H1 (cell line): ENCODE results near the gene AHR. TPM values are rescaled to one million over a fixed set of nuclear protein-coding genes. Genes with fewer than 3 reads are reported as not detected.

ENCODE experiments used
- CTCF ChIA-PET: fragments of 300-600 bp; sonication (Branson Sonifier 250); formaldehyde crosslinking; loops from one replicate; lab custom pipeline; 2021; ENCODE audit not compliant: partially characterized antibody; lab: Charles Lee
- POLR2A ChIA-PET: fragments of 300-600 bp; sonication (Branson Sonifier 250); formaldehyde crosslinking; loops from one replicate; lab custom pipeline; 2021; ENCODE audit warnings: inconsistent platforms; ENCODE audit not compliant: partially characterized antibody; lab: Charles Lee
- DNase-seq, 2 experiments: peaks; one replicate each; pipeline versions ENCODE4 v3.0.0 to v3.0.0-alpha.2; 2010 to 2022; ENCODE audit warnings: low spot score in 2 of 2, low read depth in 1 of 2, mixed read lengths in 1 of 2
- FAIRE-seq: peaks from 2 replicates; lab custom pipeline; 2011; peaks lifted over from hg19 to GRCh38; lab: Jason Lieb, UNC
- H2AFZ ChIP-seq: 2 replicates; pipeline ENCODE4 v1.8.1; 2012; ENCODE audit warnings: low read length, inconsistent platforms
- H2AK5ac ChIP-seq: 2 replicates; pipeline ENCODE4 v1.6.1; 2013; ENCODE audit warnings: low read depth, low read length
- H2BK120ac ChIP-seq: replicated peaks from 2 replicates; pipeline ENCODE3; 2013; ENCODE audit warnings: low read depth, low read length, inconsistent platforms
- H2BK12ac ChIP-seq: 2 replicates; pipeline ENCODE4 v1.6.1; 2013; ENCODE audit warnings: low read depth, low read length
- H2BK15ac ChIP-seq: 2 replicates; pipeline ENCODE4 v1.6.1; 2013; ENCODE audit warnings: low read length
- H2BK20ac ChIP-seq: 2 replicates; pipeline ENCODE4 v1.6.1; 2013; ENCODE audit warnings: low read length
- H2BK5ac ChIP-seq: 2 replicates; pipeline ENCODE4 v1.6.1; 2013; ENCODE audit warnings: low read depth, low read length
- H3K14ac ChIP-seq: 2 replicates; pipeline ENCODE4 v1.6.1; 2013; ENCODE audit warnings: inconsistent platforms; ENCODE audit not compliant: insufficient read length
- H3K18ac ChIP-seq: 2 replicates; pipeline ENCODE4 v1.6.1; 2013; ENCODE audit warnings: low read length; ENCODE audit errors: extremely low read depth
- H3K23ac ChIP-seq: 2 replicates; pipeline ENCODE4 v1.6.1; 2013; ENCODE audit warnings: inconsistent platforms; ENCODE audit not compliant: insufficient read length
- H3K23me2 ChIP-seq: 2 replicates; pipeline ENCODE4 v1.6.1; 2013; ENCODE audit warnings: low read depth, low read length
- H3K27ac ChIP-seq: 2 replicates; pipeline ENCODE4 v1.6.1; 2011; ENCODE audit warnings: low read depth, low read length, inconsistent platforms
- H3K27me3 ChIP-seq, 4 experiments: replicated peaks in 1 of 4; 1 replicate in 1 of 4; 2 replicates in 3 of 4; pipeline versions ENCODE4 v1.6.1 to v1.8.1; 2011 to 2013; ENCODE audit warnings: low read length in 3 of 4, mild to moderate bottlenecking in 3 of 4, inconsistent platforms in 2 of 4, mixed read lengths in 2 of 4, moderate library complexity in 1 of 4; ENCODE audit not compliant: control insufficient read depth in 3 of 4, insufficient read depth in 3 of 4; ENCODE audit errors: extremely low read depth in 1 of 4
- H3K36me3 ChIP-seq, 4 experiments: 2 replicates each; pipeline versions ENCODE4 v1.6.1 to v1.8.1; 2011 to 2013; ENCODE audit warnings: mild to moderate bottlenecking in 4 of 4, low read length in 3 of 4, moderate library complexity in 2 of 4, control low read depth in 1 of 4, inconsistent platforms in 1 of 4; ENCODE audit not compliant: insufficient read depth in 4 of 4, control insufficient read depth in 2 of 4
- H3K4ac ChIP-seq: replicated peaks from 2 replicates; pipeline ENCODE3; 2013; ENCODE audit warnings: low read length, low read depth, mixed read lengths, inconsistent platforms; ENCODE audit not compliant: insufficient read length
- H3K4me1 ChIP-seq, 4 experiments: replicated peaks in 1 of 4; 1 replicate in 1 of 4; 2 replicates in 3 of 4; pipeline versions ENCODE4 v1.6.1 to v1.8.1; 2011 to 2013; ENCODE audit warnings: low read length in 3 of 4, inconsistent platforms in 2 of 4, mixed read lengths in 1 of 4; ENCODE audit not compliant: insufficient read depth in 4 of 4, control insufficient read depth in 3 of 4
- H3K4me2 ChIP-seq, 2 experiments: 2 replicates each; pipeline versions ENCODE4 v1.6.1 to v1.8.1; 2011 to 2013; ENCODE audit warnings: low read depth in 2 of 2, low read length in 2 of 2, control low read depth in 1 of 2, inconsistent platforms in 1 of 2, mild to moderate bottlenecking in 1 of 2; ENCODE audit not compliant: insufficient read depth in 1 of 2
- H3K4me3 ChIP-seq, 4 experiments: fragments of 200-600, 300-600 bp in 1 of 4; sonication (generic), shearing (Covaris generic), sonication (Bioruptor Twin) in 1 of 4; 2 replicates each; pipeline versions ENCODE4 v1.5.1 to v1.8.1; 2011 to 2016; ENCODE audit warnings: low read length in 4 of 4, low read depth in 3 of 4, control low read depth in 2 of 4, inconsistent platforms in 2 of 4, mild to moderate bottlenecking in 2 of 4, mixed read lengths in 1 of 4, moderate library complexity in 1 of 4; ENCODE audit not compliant: insufficient read depth in 2 of 4; ENCODE audit errors: extremely low read depth in 1 of 4
- H3K56ac ChIP-seq: replicated peaks from 2 replicates; pipeline ENCODE3; 2013; ENCODE audit warnings: low read depth, mild to moderate bottlenecking, mixed read lengths, low read length, inconsistent platforms; ENCODE audit not compliant: insufficient read length
- H3K79me1 ChIP-seq: 2 replicates; pipeline ENCODE4 v1.6.1; 2013; ENCODE audit warnings: low read depth, low read length, control low read depth
- H3K79me2 ChIP-seq, 2 experiments: 2 replicates each; pipeline versions ENCODE4 v1.6.1 to v1.8.1; 2012 to 2013; ENCODE audit warnings: low read length in 2 of 2, mild to moderate bottlenecking in 2 of 2, inconsistent platforms in 1 of 2; ENCODE audit not compliant: insufficient read depth in 2 of 2, control insufficient read depth in 1 of 2
- H3K9ac ChIP-seq, 4 experiments: replicated peaks in 1 of 4; 1 replicate in 1 of 4; 2 replicates in 3 of 4; pipeline versions ENCODE4 v1.6.1 to v1.8.1; 2011 to 2013; ENCODE audit warnings: low read depth in 3 of 4, low read length in 3 of 4, control low read depth in 2 of 4, mild to moderate bottlenecking in 2 of 4, moderate library complexity in 2 of 4, inconsistent platforms in 1 of 4; ENCODE audit errors: extremely low read depth in 1 of 4
- H3K9me3 ChIP-seq, 2 experiments: 2 replicates each; pipeline versions ENCODE4 v1.6.1 to v1.8.1; 2012 to 2013; ENCODE audit warnings: mild to moderate bottlenecking in 2 of 2, moderate library complexity in 2 of 2, control low read depth in 1 of 2, inconsistent platforms in 1 of 2, low read depth in 1 of 2, low read length in 1 of 2, mixed read lengths in 1 of 2; ENCODE audit not compliant: insufficient read depth in 2 of 2
- H4K20me1 ChIP-seq, 2 experiments: replicated peaks in 1 of 2; 2 replicates each; pipeline versions ENCODE3 to v1.8.1; 2011 to 2013; ENCODE audit warnings: inconsistent platforms in 2 of 2, low read length in 2 of 2, mild to moderate bottlenecking in 1 of 2; ENCODE audit not compliant: insufficient read depth in 2 of 2, control insufficient read depth in 1 of 2
- H4K5ac ChIP-seq: 2 replicates; pipeline ENCODE4 v1.6.1; 2013; ENCODE audit warnings: low read length, low read depth, mixed read lengths, inconsistent platforms; ENCODE audit not compliant: insufficient read length
- H4K8ac ChIP-seq: 2 replicates; pipeline ENCODE4 v1.8.0; 2013; ENCODE audit warnings: mild to moderate bottlenecking, moderate library complexity, low read length, inconsistent platforms; ENCODE audit not compliant: insufficient read depth; ENCODE audit errors: extremely low read depth
- H4K91ac ChIP-seq: replicated peaks from 2 replicates; pipeline ENCODE3; 2013; ENCODE audit warnings: low read length, mixed read lengths, inconsistent platforms; ENCODE audit not compliant: insufficient read length
- BACH1 ChIP-seq: IDR thresholded peaks from 2 replicates; pipeline ENCODE4 v1.6.1; 2012; ENCODE audit warnings: low read length, improper control_type of control experiment
- CBX8 ChIP-seq: fragments of 300-800, 300-1000 bp; sonication (generic); IDR thresholded peaks from 2 replicates; pipeline ENCODE4 v1.7.1; 2016; ENCODE audit warnings: low read depth, low read length, borderline replicate concordance
- CEBPB ChIP-seq: IDR thresholded peaks from 2 replicates; pipeline ENCODE4 v1.6.1; 2012; ENCODE audit warnings: low read depth, low read length
- SRF ChIP-seq: IDR thresholded peaks from 2 replicates; pipeline ENCODE4 v1.6.1; 2011; ENCODE audit warnings: mild to moderate bottlenecking, low read depth, low read length, moderate library complexity
- SUZ12 ChIP-seq: fragments of 200-600 bp; sonication (generic); IDR thresholded peaks from 2 replicates; pipeline ENCODE4 v1.6.1; 2012; ENCODE audit warnings: mild to moderate bottlenecking, inconsistent platforms, low read length, moderate library complexity, mixed read lengths
- TCF12 ChIP-seq: IDR thresholded peaks from 2 replicates; pipeline ENCODE4 v1.6.1; 2011; ENCODE audit warnings: low read depth, mild to moderate bottlenecking, low read length
- WGBS, 2 experiments: shearing (Covaris generic) in 1 of 2; methylation state at CpG; one replicate each; pipeline versions ENCODE4 v1.1.6 to v1.1.7; 2013 to 2015; ENCODE audit warnings: low lambda C conversion rate in 2 of 2, mixed read lengths in 2 of 2, inconsistent platforms in 1 of 2, low coverage in 1 of 2, missing lambda C conversion rate in 1 of 2; ENCODE audit not compliant: insufficient replicate concordance in 2 of 2, insufficient coverage in 1 of 2, insufficient read length in 1 of 2; ENCODE audit errors: extremely low coverage in 1 of 2, missing lambda C conversion rate in 1 of 2; 5-methylcytosine and 5-hydroxymethylcytosine counted together
- polyA plus RNA-seq, 7 experiments: library from polyadenylated mRNA; depleted of rRNA in 3 of 7; stranded (reverse) in 5 of 7; unstranded in 2 of 7; fragments of >200 nt in 5 of 7; fragments of 200-250 nt in 2 of 7; gene quantifications; 1 replicate in 5 of 7; 2 replicates in 1 of 7; 4 replicates in 1 of 7; pipeline versions ENCODE4 v1.2.1 to v1.2.3, GENCODE V29; 2011 to 2013; ENCODE audit warnings: missing spikeins in 2 of 7, mixed read lengths in 2 of 7
- total RNA-seq: library from RNA; stranded (reverse); fragmentation: NEBNext Ultra II Directional; extraction: Animal tissue kit (Norgen Biotek cat#: 25700); gene quantifications from 2 replicates; pipeline ENCODE4 v1.2.1, GENCODE V29; 2021

The AHR gene
- total and polyA plus RNA-seq, 2 of the 8 experiments (the other 6 are each of a cell fraction or from before 2014, with no cell fraction given), result 1.4 to 9.7 TPM

DNA sequence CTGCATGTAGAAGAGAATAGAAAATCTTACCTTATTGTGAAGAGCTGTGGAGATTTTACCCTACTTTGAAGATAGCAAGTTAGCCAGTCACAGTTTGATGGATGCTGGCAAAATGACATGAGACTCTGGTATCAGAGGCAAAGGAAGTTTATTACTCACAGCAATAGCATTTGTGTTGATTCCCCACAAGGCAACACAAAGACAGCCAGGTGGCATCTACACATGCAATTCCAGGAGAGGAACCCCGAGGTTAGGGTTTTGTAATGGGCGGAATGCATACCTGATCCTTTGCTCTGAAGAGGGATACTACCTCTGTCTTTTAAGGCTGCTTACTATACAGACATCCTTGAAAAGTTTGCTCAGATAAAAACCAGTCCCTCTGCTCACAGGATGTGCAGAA lies 59.5 kb downstream of the AHR start:
- TF ChIP-seq SUZ12, result no peak
- TF ChIP-seq CBX8, result no peak
- no peak for TF ChIP-seq SRF
- TF ChIP-seq TCF12, result 0 out of 2 replicates have a peak, but pooled peaks have one; percentile 62
- TF ChIP-seq CEBPB, result no peak
- no peak for TF ChIP-seq BACH1
- no peaks in the 10 kb centered on the region for H3K23me2 ChIP-seq
- no peaks in the 10 kb centered on the region for H3K79me2 ChIP-seq
- H2AFZ ChIP-seq, result no peak overlapping the region
- no peak overlapping the region for H2BK15ac ChIP-seq
- WGBS, 2 experiments, result 80% methylated on average over 2 of the region's 2 CpGs; no CpG with 5 or more reads in 1 of the 2 experiments
- 0 out of 7 replicates have a peak, but pooled peaks cover 0 to 2% (median 0%) of the 10 kb centered on the region in 4 experiments for H3K4me1 ChIP-seq
- H2AK5ac ChIP-seq, result no peak overlapping the region
- no peak overlapping the region for H3K27ac ChIP-seq
- H3K36me3 ChIP-seq, result no peaks in the 10 kb centered on the region
- no peak overlapping the region for H4K5ac ChIP-seq
- no peaks in the 10 kb centered on the region for H3K27me3 ChIP-seq
- H3K9ac ChIP-seq, result no peak overlapping the region
- peaks cover 0 to 12% of the 10 kb centered on the region in 2 experiments; a peak in 2 of 4 replicates for H3K9me3 ChIP-seq
- H3K4me2 ChIP-seq, result no peak overlapping the region
- no peak overlapping the region for H3K4me3 ChIP-seq
- no peak overlapping the region for H2BK20ac ChIP-seq
- no peak overlapping the region for H3K4ac ChIP-seq
- H2BK5ac ChIP-seq, result no peak overlapping the region
- CTCF ChIA-PET, result no interaction called here
- no peaks in the 10 kb centered on the region for H3K79me1 ChIP-seq
- H3K56ac ChIP-seq, result no peak overlapping the region
- no peak for FAIRE-seq
- no peak overlapping the region for H3K14ac ChIP-seq
- no peak overlapping the region for H3K18ac ChIP-seq
- no peak overlapping the region for H2BK12ac ChIP-seq
- no peak overlapping the region for H2BK120ac ChIP-seq
- no peak overlapping the region for H3K23ac ChIP-seq
- H4K20me1 ChIP-seq, result no peaks in the 10 kb centered on the region
- H4K91ac ChIP-seq, result no peak overlapping the region
- H4K8ac ChIP-seq, result no peak overlapping the region
- no peak for DNase-seq
- POLR2A ChIA-PET, result no interaction called here
